DND-41 (cell line): ENCODE data around the gene KRR1.
A peak's percentile ranks its signal among the peaks of the same experiment; 100 is the strongest.

ENCODE experiments used
- ATAC-seq: fragments of 200-7000 bp; cut with Tn5 transposase; 3 replicates; pipeline ENCODE4 v1.9.1; 2021; ENCODE audit warnings: low read depth; ENCODE audit not compliant: insufficient read depth
- DNase-seq: peaks from one replicate; pipeline ENCODE4 v3.0.0-alpha.2; 2020
- H2AFZ ChIP-seq: 2 replicates; pipeline ENCODE4 v1.6.0; 2012; ENCODE audit warnings: low read depth, low read length
- H3K27ac ChIP-seq: 2 replicates; pipeline ENCODE4 v1.5.1; 2012; ENCODE audit warnings: low read length, inconsistent platforms
- H3K27me3 ChIP-seq: fragments of 200-600 bp; sonication (generic); 2 replicates; pipeline ENCODE4 v1.6.0; 2012; ENCODE audit warnings: low read length, mild to moderate bottlenecking, inconsistent platforms; ENCODE audit not compliant: insufficient read depth, poor library complexity
- H3K36me3 ChIP-seq: 2 replicates; pipeline ENCODE4 v1.5.1; 2012; ENCODE audit warnings: low read length, inconsistent platforms; ENCODE audit not compliant: insufficient read depth
- H3K4me1 ChIP-seq: 2 replicates; pipeline ENCODE4 v1.5.1; 2012; ENCODE audit warnings: mild to moderate bottlenecking, low read length; ENCODE audit not compliant: insufficient read depth
- H3K4me2 ChIP-seq: 2 replicates; pipeline ENCODE4 v1.6.0; 2012; ENCODE audit warnings: mild to moderate bottlenecking, moderate library complexity, low read length, inconsistent platforms; ENCODE audit not compliant: insufficient read depth
- H3K4me3 ChIP-seq, 2 experiments: fragments of 200-600 bp in 1 of 2; shearing (Covaris generic) in 1 of 2; 2 replicates each; pipeline ENCODE4 v1.5.1; 2012 to 2016; ENCODE audit warnings: inconsistent platforms in 2 of 2, low read length in 2 of 2, mild to moderate bottlenecking in 2 of 2, low read depth in 1 of 2, moderate library complexity in 1 of 2
- H3K79me2 ChIP-seq: 2 replicates; pipeline ENCODE4 v1.6.0; 2012; ENCODE audit warnings: low read length, inconsistent platforms; ENCODE audit not compliant: insufficient read depth
- H3K9ac ChIP-seq: 2 replicates; pipeline ENCODE4 v1.6.0; 2012; ENCODE audit warnings: low read depth, mild to moderate bottlenecking, inconsistent platforms, low read length, moderate library complexity
- H3K9me3 ChIP-seq: 2 replicates; pipeline ENCODE4 v1.5.1; 2012; ENCODE audit warnings: low read length, moderate library complexity, mild to moderate bottlenecking, inconsistent platforms; ENCODE audit not compliant: insufficient read depth, severe bottlenecking
- H4K20me1 ChIP-seq: 2 replicates; pipeline ENCODE4 v1.6.0; 2012; ENCODE audit warnings: low read length; ENCODE audit not compliant: insufficient read depth
- CTCF ChIP-seq: IDR thresholded peaks from 2 replicates; pipeline ENCODE4 v1.5.1; 2012; ENCODE audit warnings: borderline replicate concordance, low read length, moderate library complexity, mild to moderate bottlenecking; ENCODE audit not compliant: poor library complexity, severe bottlenecking; ENCODE audit errors: extremely low read depth
- EZH2 ChIP-seq: IDR thresholded peaks from 3 replicates; pipeline ENCODE4 v1.6.1; 2012; ENCODE audit warnings: borderline replicate concordance, low read depth, mild to moderate bottlenecking, moderate library complexity, low read length, inconsistent platforms; ENCODE audit not compliant: severe bottlenecking

KRR1 gene

GRCh38 chr12:75556311-75556899 lies 45.0 kb upstream of the KRR1 start:
- H4K20me1 ChIP-seq = no peaks in the 10 kb centered on the region
- TF ChIP-seq EZH2 = no peak
- no peak for TF ChIP-seq CTCF
- no peak overlapping the region for H2AFZ ChIP-seq
- peaks cover 10% of the 10 kb centered on the region for H3K4me1 ChIP-seq
- no peaks in the 10 kb centered on the region for H3K27me3 ChIP-seq
- H3K9ac ChIP-seq = no peak overlapping the region
- DNase-seq = no peak
- no peak for ATAC-seq
- H3K79me2 ChIP-seq = no peaks in the 10 kb centered on the region
- no peak overlapping the region for H3K4me2 ChIP-seq
- H3K27ac ChIP-seq = no peak overlapping the region
- H3K4me3 ChIP-seq = no peak overlapping the region
- H3K9me3 ChIP-seq = no peaks in the 10 kb centered on the region
- no peaks in the 10 kb centered on the region for H3K36me3 ChIP-seq

- no peak overlapping the region for H3K27ac ChIP-seq
- TF ChIP-seq CTCF (no peak), EZH2 (no peak)
- no peak overlapping the region for H3K4me3 ChIP-seq
- no peak overlapping the region for H3K9ac ChIP-seq
- no peaks in the 10 kb centered on the region for H4K20me1 ChIP-seq
- no peak for DNase-seq
- H3K79me2 ChIP-seq = no peaks in the 10 kb centered on the region
- H3K9me3 ChIP-seq = no peaks in the 10 kb centered on the region
- no peaks in the 10 kb centered on the region for H3K36me3 ChIP-seq
- no peak for ATAC-seq
- no peak overlapping the region for H2AFZ ChIP-seq
- no peaks in the 10 kb centered on the region for H3K27me3 ChIP-seq
- H3K4me1 ChIP-seq = peaks cover 10% of the 10 kb centered on the region
- no peak overlapping the region for H3K4me2 ChIP-seq
Measured at GRCh38 chr12:75554556-75554880, 43.1 kb upstream of the KRR1 start.

- DNase-seq (peak; percentile 9), ATAC-seq (peak; percentile 49; the same call in 2 of the 3 replicates)
- Histone ChIP-seq H3K4me1 (peaks cover 10% of the 10 kb centered on the region), H3K9me3 (no peaks in the 10 kb centered on the region), H3K27ac (no peak overlapping the region), H4K20me1 (no peaks in the 10 kb centered on the region), H3K27me3 (no peaks in the 10 kb centered on the region), H3K4me2 (no peak overlapping the region), H3K36me3 (no peaks in the 10 kb centered on the region), H3K4me3 (no peak overlapping the region), H3K9ac (no peak overlapping the region), H3K79me2 (no peaks in the 10 kb centered on the region), H2AFZ (no peak overlapping the region)
- no peak for TF ChIP-seq CTCF
- no peak for TF ChIP-seq EZH2
Measured at GRCh38 chr12:75553836-75554555, 42.6 kb upstream of the KRR1 start.
